Activated CD8-positive, alpha-beta memory T cell treated with anti-CD3 and anti-CD28 coated beads, Interleukin-2, amount 10 ng/mL, durations not matched to agents 7 days and 5 days (primary cell): ENCODE data around the gene SDCCAG8. TPM values are rescaled to one million over a fixed set of nuclear protein-coding genes. Genes with fewer than 3 reads are reported as not detected.

ENCODE experiments used
- ATAC-seq: fragments of 150-1000 bp; cut with Tn5 transposase; one replicate; pipeline ENCODE4 v1.10.0; 2021; ENCODE audit warnings: moderate library complexity
- CTCF ChIA-PET: fragments of 350-600 bp; sonication (Branson Sonifier 250); formaldehyde crosslinking; loops from one replicate; lab custom pipeline; 2021; ENCODE audit warnings: antibody characterized with exemption; lab: Charles Lee
- DNase-seq: peaks from one replicate; pipeline ENCODE4 v3.0.0-alpha.2; 2020
- H3K27ac Mint-ChIP-seq: one replicate; pipeline ENCODE4 v1.8.0; 2021; ENCODE audit warnings: mild to moderate bottlenecking, mixed read lengths
- H3K27me3 Mint-ChIP-seq: one replicate; pipeline ENCODE4 v1.8.0; 2021; ENCODE audit warnings: mixed read lengths
- H3K36me3 Mint-ChIP-seq: one replicate; pipeline ENCODE4 v1.8.0; 2021; ENCODE audit warnings: mild to moderate bottlenecking, mixed read lengths
- H3K4me1 Mint-ChIP-seq: one replicate; pipeline ENCODE4 v1.8.0; 2021; ENCODE audit warnings: mixed read lengths
- H3K4me3 Mint-ChIP-seq: one replicate; pipeline ENCODE4 v1.8.0; 2021; ENCODE audit warnings: mild to moderate bottlenecking, moderate library complexity, mixed read lengths
- H3K9me3 Mint-ChIP-seq: one replicate; pipeline ENCODE4 v1.8.0; 2022; ENCODE audit warnings: low read depth, mixed read lengths
- total RNA-seq, 2 experiments: library from RNA; stranded (reverse); gene quantifications; one replicate each; pipeline ENCODE4 v1.2.3, GENCODE V29; 2021

Gene SDCCAG8
- total RNA-seq, 2 experiments from 2014 or later: 14.9 to 27.1 TPM

DNA sequence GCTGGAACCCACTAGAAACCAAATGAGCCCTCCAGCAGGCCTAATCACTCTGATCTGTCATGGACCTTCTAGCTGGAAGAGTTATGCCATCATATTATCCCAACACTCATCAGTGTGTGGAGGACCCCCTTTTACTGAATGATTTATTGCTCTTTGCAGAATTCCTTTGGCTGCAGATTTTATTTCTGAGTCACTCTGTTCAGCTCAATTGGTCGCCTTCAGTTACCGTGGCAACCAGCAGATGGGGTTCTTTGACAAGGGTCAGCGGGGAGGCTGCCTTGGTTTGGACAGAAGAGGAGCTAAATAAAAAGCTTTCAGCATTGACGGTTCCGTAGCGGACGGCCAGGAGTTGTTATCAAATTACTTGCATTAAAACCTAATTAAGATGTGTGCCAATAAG, 220.1 kb downstream of the SDCCAG8 start:
- DNase-seq (no peak), ATAC-seq (no peak)
- Mint-ChIP-seq H3K27ac (no peak overlapping the region), H3K4me3 (no peak overlapping the region), H3K27me3 (no peaks in the 10 kb centered on the region), H3K36me3 (peaks cover 3% of the 10 kb centered on the region), H3K4me1 (peaks cover 11% of the 10 kb centered on the region), H3K9me3 (no peaks in the 10 kb centered on the region)
- CTCF ChIA-PET: interaction anchor here (1.2 kb wide), 2 partner anchors 25 to 272 kb away, joined by 3 to 4 read pairs; no protein-coding TSS in a partner anchor

DNA sequence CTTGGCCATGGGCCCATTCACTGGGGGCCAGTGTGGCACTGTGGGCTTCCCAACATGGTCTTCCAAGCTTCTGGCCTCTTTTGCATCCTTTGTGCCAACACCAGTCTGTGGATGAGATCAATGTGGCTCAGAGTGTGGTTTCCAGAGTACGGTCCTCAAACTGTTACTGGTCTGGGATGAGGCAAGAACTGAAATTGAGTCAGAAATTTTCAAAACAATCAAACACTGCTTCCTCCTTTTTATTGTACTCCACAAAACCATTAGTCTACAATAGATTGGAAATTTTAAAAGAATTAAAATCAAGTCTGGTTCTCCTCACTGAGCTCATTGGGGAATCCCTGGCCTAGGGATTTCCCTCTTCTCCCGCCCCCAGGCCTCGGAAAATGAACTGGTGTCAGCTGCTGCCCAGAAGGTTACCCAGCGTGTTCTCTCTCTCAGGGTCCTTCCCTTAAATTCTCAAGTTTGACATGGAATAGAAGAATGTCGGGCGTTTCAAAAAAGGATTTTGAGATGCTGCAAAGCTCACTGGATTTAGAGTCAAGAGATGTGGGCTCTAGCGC, 222.0 kb downstream of the SDCCAG8 start:
- no peak overlapping the region for H3K4me3 Mint-ChIP-seq
- ATAC-seq: no peak
- H3K4me1 Mint-ChIP-seq: peaks cover 28% of the 10 kb centered on the region
- no peaks in the 10 kb centered on the region for H3K9me3 Mint-ChIP-seq
- DNase-seq: no peak
- H3K27ac Mint-ChIP-seq: no peak overlapping the region
- H3K36me3 Mint-ChIP-seq: peaks cover 3% of the 10 kb centered on the region
- CTCF ChIA-PET: no interaction called here
- H3K27me3 Mint-ChIP-seq: no peaks in the 10 kb centered on the region

GRCh38 chr1:243481101-243481500, 225.3 kb downstream of the SDCCAG8 start:
- H3K4me3 Mint-ChIP-seq: no peak overlapping the region

GRCh38 chr1:243482141-243483022, 226.5 kb downstream of the SDCCAG8 start:
- no peaks in the 10 kb centered on the region for H3K9me3 Mint-ChIP-seq
- H3K36me3 Mint-ChIP-seq: no peaks in the 10 kb centered on the region
- H3K27me3 Mint-ChIP-seq: no peaks in the 10 kb centered on the region
- H3K27ac Mint-ChIP-seq: peak overlapping the region; percentile 56
- CTCF ChIA-PET: interaction anchor here (0.6 kb wide), 1 partner anchor 23 kb away, joined by 3 read pairs; no protein-coding TSS in a partner anchor
- ATAC-seq (peak; percentile 37), DNase-seq (peak; percentile 53)
- H3K4me1 Mint-ChIP-seq: peaks cover 25% of the 10 kb centered on the region
- H3K4me3 Mint-ChIP-seq: peak overlapping the region; percentile 75

More at GRCh38 chr1:243481101-243481500, 225.3 kb downstream of the SDCCAG8 start:
- CTCF ChIA-PET: no interaction called here
- no peak for DNase-seq
- no peaks in the 10 kb centered on the region for H3K9me3 Mint-ChIP-seq
- no peak overlapping the region for H3K27ac Mint-ChIP-seq
- ATAC-seq: no peak
- H3K4me1 Mint-ChIP-seq: peaks cover 25% of the 10 kb centered on the region
- H3K36me3 Mint-ChIP-seq: no peaks in the 10 kb centered on the region
- H3K27me3 Mint-ChIP-seq: no peaks in the 10 kb centered on the region

DNA sequence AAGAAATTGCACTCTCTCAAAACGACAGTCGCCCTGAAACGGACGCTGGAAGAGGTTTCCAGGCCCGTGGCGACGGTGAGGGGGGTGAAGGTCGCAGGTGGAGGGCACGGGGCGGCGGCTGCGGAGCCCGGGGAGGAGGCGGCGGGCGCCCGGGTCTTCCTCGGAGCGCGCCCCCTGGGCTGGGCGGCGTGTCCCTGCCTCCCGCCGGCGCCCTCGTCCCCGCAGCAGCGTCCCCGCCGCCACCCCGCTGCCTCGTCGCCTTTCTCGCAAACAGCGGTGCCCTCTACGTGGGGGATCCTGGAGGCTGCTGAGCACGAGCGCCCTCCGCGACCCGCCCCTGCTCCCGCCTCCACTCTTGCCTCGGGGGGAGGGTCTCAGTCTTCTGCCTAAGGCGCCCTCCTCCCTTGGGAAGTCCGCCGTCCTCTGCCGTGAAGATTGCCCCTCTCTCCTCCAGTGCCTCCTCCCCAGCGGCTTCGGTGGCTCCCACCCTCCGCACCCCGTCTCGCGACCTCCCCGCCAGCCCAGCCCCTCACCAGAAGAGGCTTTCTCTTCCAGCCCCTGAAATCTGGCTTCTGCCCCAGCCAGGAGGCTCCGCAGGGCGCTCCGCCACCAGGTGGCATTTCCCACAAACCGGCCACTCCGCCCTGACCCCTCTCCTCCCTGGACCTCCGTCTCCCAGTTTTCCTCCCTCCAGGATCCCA, 227.4 kb downstream of the SDCCAG8 start:
- Mint-ChIP-seq H3K9me3 (no peaks in the 10 kb centered on the region), H3K4me3 (peak overlapping the region; percentile 75), H3K4me1 (peaks cover 25% of the 10 kb centered on the region), H3K27ac (peak overlapping the region; percentile 56), H3K27me3 (no peaks in the 10 kb centered on the region), H3K36me3 (no peaks in the 10 kb centered on the region)
- DNase-seq (no peak), ATAC-seq (peak; percentile 57)
- CTCF ChIA-PET: no interaction called here

DNA sequence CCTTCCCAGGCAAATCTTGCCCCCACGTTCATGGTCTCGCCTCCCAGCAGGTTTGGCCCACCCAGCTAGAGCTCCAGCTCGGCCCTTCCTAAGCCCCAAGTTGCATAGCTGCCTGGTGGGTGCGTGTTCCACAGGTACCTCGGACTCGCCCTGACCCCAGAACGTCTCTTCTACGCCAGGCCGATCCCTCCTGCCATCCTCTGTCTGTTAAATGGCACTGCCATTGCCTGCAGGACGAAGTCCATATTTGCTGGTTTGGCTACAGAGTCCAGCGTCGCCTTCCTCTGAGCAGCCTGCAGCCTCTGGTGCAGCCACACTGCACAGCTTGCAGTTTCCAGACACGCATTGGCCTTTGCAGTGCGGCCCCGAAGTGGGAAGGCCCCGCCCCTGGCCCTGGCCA, 228.1 kb downstream of the SDCCAG8 start:
- no peaks in the 10 kb centered on the region for H3K27me3 Mint-ChIP-seq
- CTCF ChIA-PET: no interaction called here
- no peak overlapping the region for H3K27ac Mint-ChIP-seq
- DNase-seq (no peak), ATAC-seq (no peak)
- no peaks in the 10 kb centered on the region for H3K9me3 Mint-ChIP-seq
- H3K4me3 Mint-ChIP-seq: peak overlapping the region; percentile 75
- H3K36me3 Mint-ChIP-seq: no peaks in the 10 kb centered on the region
- H3K4me1 Mint-ChIP-seq: peaks cover 25% of the 10 kb centered on the region

DNA sequence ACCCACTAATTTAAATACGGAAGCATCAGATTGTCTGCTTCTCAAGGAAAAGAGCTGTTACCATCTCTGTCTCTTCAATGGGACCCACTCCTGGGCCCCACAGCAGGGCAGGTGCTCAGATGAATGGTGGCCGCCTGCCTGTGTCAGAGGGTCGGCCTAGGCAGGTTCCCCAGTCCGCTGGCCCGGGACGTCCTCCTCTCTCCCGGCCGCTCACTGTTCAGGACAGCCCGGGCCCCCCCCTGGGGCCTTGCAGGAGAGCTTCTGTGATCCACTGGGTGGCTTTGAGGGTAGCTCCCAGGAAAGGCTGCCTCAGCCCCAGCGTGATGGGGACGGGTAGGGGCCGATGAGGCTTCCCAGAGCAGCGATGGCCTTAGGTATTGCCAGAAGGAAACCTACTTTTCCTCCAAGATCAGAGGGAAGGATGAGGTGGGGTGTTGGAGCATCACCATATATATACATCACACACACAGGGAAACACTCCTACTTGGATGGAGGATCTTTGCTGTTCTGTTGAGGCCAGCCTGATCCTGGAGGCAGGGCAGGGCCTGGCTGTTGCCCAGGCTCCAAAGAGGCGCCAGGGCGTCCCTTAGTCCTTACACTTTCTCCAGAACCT, 231.3 kb downstream of the SDCCAG8 start:
- Mint-ChIP-seq H3K27ac (no peak overlapping the region), H3K4me1 (peaks cover 12% of the 10 kb centered on the region), H3K27me3 (no peaks in the 10 kb centered on the region), H3K4me3 (no peak overlapping the region), H3K36me3 (no peaks in the 10 kb centered on the region), H3K9me3 (no peaks in the 10 kb centered on the region)
- DNase-seq (no peak), ATAC-seq (no peak)
- CTCF ChIA-PET: no interaction called here

GRCh38 chr1:243487649-243488227, 231.9 kb downstream of the SDCCAG8 start:
- peaks cover under 1% of the 10 kb centered on the region for H3K36me3 Mint-ChIP-seq

GRCh38 chr1:243488459-243489157, 232.8 kb downstream of the SDCCAG8 start:
- no peak for DNase-seq
- CTCF ChIA-PET: no interaction called here

More at GRCh38 chr1:243487649-243488227, 231.9 kb downstream of the SDCCAG8 start:
- ATAC-seq (peak; percentile 46), DNase-seq (no peak)
- Mint-ChIP-seq H3K9me3 (no peaks in the 10 kb centered on the region), H3K4me3 (no peak overlapping the region), H3K27ac (no peak overlapping the region), H3K4me1 (peaks cover 6% of the 10 kb centered on the region), H3K27me3 (no peaks in the 10 kb centered on the region)
- CTCF ChIA-PET: no interaction called here

GRCh38 chr1:243489158-243489527, 233.3 kb downstream of the SDCCAG8 start:
- no peak overlapping the region for H3K4me3 Mint-ChIP-seq
- CTCF ChIA-PET: no interaction called here

More at GRCh38 chr1:243488459-243489157, 232.8 kb downstream of the SDCCAG8 start:
- Mint-ChIP-seq H3K4me1 (peaks cover 3% of the 10 kb centered on the region), H3K4me3 (no peak overlapping the region), H3K9me3 (no peaks in the 10 kb centered on the region), H3K27ac (no peak overlapping the region), H3K27me3 (no peaks in the 10 kb centered on the region), H3K36me3 (peaks cover 3% of the 10 kb centered on the region)
- ATAC-seq: no peak

GRCh38 chr1:243489681-243490546, 234.1 kb downstream of the SDCCAG8 start:
- H3K27ac Mint-ChIP-seq: no peak overlapping the region
- no peaks in the 10 kb centered on the region for H3K27me3 Mint-ChIP-seq
- ATAC-seq (no peak), DNase-seq (no peak)
- peaks cover 4% of the 10 kb centered on the region for H3K36me3 Mint-ChIP-seq
- no peaks in the 10 kb centered on the region for H3K9me3 Mint-ChIP-seq
- H3K4me1 Mint-ChIP-seq: no peaks in the 10 kb centered on the region
- CTCF ChIA-PET: no interaction called here
- H3K4me3 Mint-ChIP-seq: no peak overlapping the region

More at GRCh38 chr1:243489158-243489527, 233.3 kb downstream of the SDCCAG8 start:
- Mint-ChIP-seq H3K36me3 (peaks cover 4% of the 10 kb centered on the region), H3K4me1 (peaks cover 2% of the 10 kb centered on the region), H3K9me3 (no peaks in the 10 kb centered on the region), H3K27me3 (no peaks in the 10 kb centered on the region), H3K27ac (no peak overlapping the region)
- no peak for DNase-seq
- ATAC-seq: no peak
